Peyer's patch (tissue), 4 donors: Measurements from ENCODE around the gene EPG5.

ENCODE experiments used
- CTCF ChIP-seq, 6 experiments: fragments of 450-650 bp in 4 of 6; fragments of 200-600 bp in 2 of 6; sonication (generic) in 1 of 6; IDR thresholded peaks; one replicate each; pipeline ENCODE4 v1.5.1; 2017 to 2019; ENCODE audit warnings: antibody characterized with exemption in 6 of 6, mild to moderate bottlenecking in 3 of 6, moderate library complexity in 1 of 6
- POLR2A ChIP-seq, 2 donors: fragments of 450-650 bp; IDR thresholded peaks; one replicate each; pipeline ENCODE4 v1.5.1; 2017; ENCODE audit warnings: antibody characterized with exemption in 2 of 2, mild to moderate bottlenecking in 2 of 2, moderate library complexity in 2 of 2

- TF ChIP-seq CTCF (IDR thresholded peaks at IDR 0.05) (no peak), POLR2A (IDR thresholded peaks at IDR 0.05) (no peak)
These were observed 141.7 kb downstream of the EPG5 start, which contains the start of gene SIGLEC15 for GRCh38 chr18:45825258-45826044.
